Peyer's patch (tissue), 4 donors: ENCODE results near the gene PACS1. TPM values are rescaled to one million over a fixed set of nuclear protein-coding genes. Genes with fewer than 3 reads are reported as not detected.

ENCODE experiments used
- DNase-seq, 3 donors: peaks; one replicate each; pipeline ENCODE4 v3.0.0-alpha.2; 2017 to 2019
- H3K27ac ChIP-seq, 4 donors: fragments of 200-600 bp; sonication (generic); one replicate each; pipeline ENCODE4 v1.5.1; 2016 to 2019
- H3K27me3 ChIP-seq, 2 donors: fragments of 200-600 bp; sonication (generic); one replicate each; pipeline ENCODE4 v1.5.1; 2019
- H3K36me3 ChIP-seq, 3 donors: fragments of 200-600 bp; sonication (generic); one replicate each; pipeline ENCODE4 v1.5.1; 2016 to 2019
- H3K4me1 ChIP-seq, 4 donors: fragments of 200-600 bp; sonication (generic); one replicate each; pipeline ENCODE4 v1.5.1; 2016 to 2019
- H3K4me3 ChIP-seq, 4 donors: fragments of 200-600 bp; sonication (generic); 1 replicate in 3 of 4; 2 replicates in 1 of 4; pipeline ENCODE4 v1.5.1; 2016 to 2019; ENCODE audit warnings: mild to moderate bottlenecking in 1 of 4
- H3K9me3 ChIP-seq, 4 donors: fragments of 200-600 bp; sonication (generic); one replicate each; pipeline ENCODE4 v1.5.1; 2016 to 2019; ENCODE audit warnings: mild to moderate bottlenecking in 1 of 4
- CTCF ChIP-seq, 6 experiments: fragments of 450-650 bp in 4 of 6; fragments of 200-600 bp in 2 of 6; sonication (generic) in 1 of 6; IDR thresholded peaks; one replicate each; pipeline ENCODE4 v1.5.1; 2017 to 2019; ENCODE audit warnings: antibody characterized with exemption in 6 of 6, mild to moderate bottlenecking in 3 of 6, moderate library complexity in 1 of 6
- POLR2A ChIP-seq, 2 donors: fragments of 450-650 bp; IDR thresholded peaks; one replicate each; pipeline ENCODE4 v1.5.1; 2017; ENCODE audit warnings: antibody characterized with exemption in 2 of 2, mild to moderate bottlenecking in 2 of 2, moderate library complexity in 2 of 2
- total RNA-seq, 4 donors: library from RNA; depleted of rRNA; stranded (reverse); fragments of >200 nt; gene quantifications; one replicate each; pipeline ENCODE4 v1.1.0, GENCODE V29; 2016

Gene PACS1
- total RNA-seq, 4 donors from 2014 or later = 10.3 to 52.0 (median 22.3) TPM

DNA sequence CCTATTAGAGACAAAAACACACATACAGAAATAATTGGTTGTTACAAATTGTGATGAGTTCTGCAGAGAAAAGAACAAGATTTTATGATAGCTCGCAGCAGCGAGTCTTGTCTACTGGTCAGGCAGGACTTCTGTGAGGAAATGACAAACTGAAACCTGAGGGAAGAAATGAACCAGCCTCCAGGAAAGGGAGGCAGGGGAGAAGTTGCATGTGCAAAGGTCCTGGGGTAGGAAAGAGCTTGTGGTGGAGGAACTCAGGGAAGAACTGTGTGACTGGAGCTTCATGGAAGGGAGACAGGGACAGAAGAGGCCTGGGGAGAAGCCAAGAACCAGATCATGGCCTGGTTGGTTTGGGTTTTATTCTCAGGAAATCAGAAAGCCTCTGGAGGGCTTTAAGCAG, 189.2 kb downstream of the PACS1 start:
- Histone ChIP-seq H3K9me3 (no peaks in the 10 kb centered on the region), H3K4me3 (no peak overlapping the region), H3K4me1 (peaks cover 0 to 16% (median 9%) of the 10 kb centered on the region in 4 donors), H3K27me3 (no peaks in the 10 kb centered on the region), H3K27ac (no peak overlapping the region), H3K36me3 (peaks cover 0 to 28% (median 0%) of the 10 kb centered on the region in 3 donors)
- no peak for DNase-seq
- no peak for TF ChIP-seq CTCF (IDR thresholded peaks at IDR 0.05)
- no peak for TF ChIP-seq POLR2A (IDR thresholded peaks at IDR 0.05)

DNA sequence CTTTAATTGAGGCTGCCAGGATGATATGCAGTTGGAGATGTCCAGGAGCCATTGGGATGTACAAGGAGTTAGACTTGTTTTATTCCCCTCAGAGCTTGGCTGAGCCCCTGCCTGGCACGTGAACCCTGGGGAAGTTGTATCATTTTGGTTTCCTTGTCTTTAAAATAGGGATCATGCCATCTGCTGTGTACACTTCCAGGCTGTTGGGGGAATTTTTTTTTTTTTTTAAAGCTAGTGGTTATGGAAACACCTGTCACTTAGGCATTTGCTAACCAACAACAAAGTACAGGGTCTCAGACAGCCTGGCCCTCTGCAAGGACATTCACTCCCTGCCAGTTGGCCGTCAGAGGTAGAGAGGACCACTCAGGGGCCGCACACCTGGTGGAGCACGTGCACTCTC, 189.9 kb downstream of the PACS1 start:
- H3K4me3 ChIP-seq = no peak overlapping the region
- H3K4me1 ChIP-seq = peaks cover 0 to 16% (median 9%) of the 10 kb centered on the region in 4 donors
- H3K36me3 ChIP-seq = peaks cover 0 to 28% (median 0%) of the 10 kb centered on the region in 3 donors
- TF ChIP-seq POLR2A (IDR thresholded peaks at IDR 0.05) (no peak), CTCF (IDR thresholded peaks at IDR 0.05) (no peak)
- no peak overlapping the region for H3K27ac ChIP-seq
- no peaks in the 10 kb centered on the region for H3K9me3 ChIP-seq
- no peaks in the 10 kb centered on the region for H3K27me3 ChIP-seq
- no peak for DNase-seq

GRCh38 chr11:66261578-66261977, 191.5 kb downstream of the PACS1 start:
- no peak for DNase-seq
- no peaks in the 10 kb centered on the region for H3K27me3 ChIP-seq
- TF ChIP-seq POLR2A (IDR thresholded peaks at IDR 0.05) (no peak), CTCF (IDR thresholded peaks at IDR 0.05) (no peak)
- H3K36me3 ChIP-seq = peaks cover 0 to 28% (median 0%) of the 10 kb centered on the region in 3 donors
- peaks cover 0 to 25% (median 7%) of the 10 kb centered on the region in 4 donors for H3K4me1 ChIP-seq
- no peak overlapping the region for H3K4me3 ChIP-seq
- H3K27ac ChIP-seq = no peak overlapping the region
- no peaks in the 10 kb centered on the region for H3K9me3 ChIP-seq

DNA sequence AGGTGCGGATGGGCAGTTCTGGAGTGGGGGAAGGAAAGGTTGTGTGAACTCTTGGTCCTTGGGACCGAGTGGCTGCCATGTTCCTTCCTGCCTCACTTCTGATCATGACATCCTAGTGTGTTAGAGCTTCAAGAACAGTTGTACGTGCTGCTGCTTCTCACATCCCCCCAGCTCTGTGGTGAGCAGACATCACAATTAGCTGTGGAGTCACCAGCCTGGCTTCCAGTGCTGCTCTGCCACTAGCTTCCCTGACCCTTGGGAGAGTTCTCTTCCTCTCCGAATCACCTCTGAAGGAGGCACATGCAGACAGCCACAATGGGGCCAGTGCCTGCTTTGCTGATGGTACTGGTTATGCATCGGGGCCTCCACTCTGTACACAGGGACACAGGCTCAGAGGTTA, 192.1 kb downstream of the PACS1 start:
- TF ChIP-seq POLR2A (IDR thresholded peaks at IDR 0.05) (no peak), CTCF (IDR thresholded peaks at IDR 0.05) (no peak)
- H3K27ac ChIP-seq = no peak overlapping the region
- peaks cover 0 to 28% (median 0%) of the 10 kb centered on the region in 3 donors for H3K36me3 ChIP-seq
- no peak for DNase-seq
- H3K27me3 ChIP-seq = no peaks in the 10 kb centered on the region
- H3K9me3 ChIP-seq = no peaks in the 10 kb centered on the region
- no peak overlapping the region for H3K4me3 ChIP-seq
- H3K4me1 ChIP-seq = peaks cover 0 to 25% (median 6%) of the 10 kb centered on the region in 4 donors

DNA sequence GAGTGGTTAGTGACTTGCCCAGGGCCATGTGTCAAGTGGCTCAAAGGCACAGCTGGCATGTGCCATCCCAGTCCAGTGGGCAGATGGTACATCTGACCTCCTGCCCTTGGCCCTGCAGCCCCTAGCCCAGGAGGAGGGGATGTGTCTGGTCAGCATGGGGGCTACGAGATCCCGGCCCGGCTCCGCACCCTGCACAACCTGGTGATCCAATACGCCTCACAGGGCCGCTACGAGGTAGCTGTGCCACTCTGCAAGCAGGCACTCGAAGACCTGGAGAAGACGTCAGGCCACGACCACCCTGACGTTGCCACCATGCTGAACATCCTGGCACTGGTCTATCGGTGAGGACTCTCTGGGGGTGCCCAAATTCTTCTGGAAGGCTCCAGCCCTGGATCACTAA, 192.6 kb downstream of the PACS1 start:
- DNase-seq = no peak
- TF ChIP-seq CTCF (IDR thresholded peaks at IDR 0.05) (no peak), POLR2A (IDR thresholded peaks at IDR 0.05) (no peak)
- peaks cover 0 to 23% (median 6%) of the 10 kb centered on the region in 4 donors for H3K4me1 ChIP-seq
- H3K27ac ChIP-seq = no peak overlapping the region
- H3K27me3 ChIP-seq = no peaks in the 10 kb centered on the region
- H3K36me3 ChIP-seq = peaks cover 0 to 28% (median 0%) of the 10 kb centered on the region in 3 donors
- no peak overlapping the region for H3K4me3 ChIP-seq
- H3K9me3 ChIP-seq = no peaks in the 10 kb centered on the region

DNA sequence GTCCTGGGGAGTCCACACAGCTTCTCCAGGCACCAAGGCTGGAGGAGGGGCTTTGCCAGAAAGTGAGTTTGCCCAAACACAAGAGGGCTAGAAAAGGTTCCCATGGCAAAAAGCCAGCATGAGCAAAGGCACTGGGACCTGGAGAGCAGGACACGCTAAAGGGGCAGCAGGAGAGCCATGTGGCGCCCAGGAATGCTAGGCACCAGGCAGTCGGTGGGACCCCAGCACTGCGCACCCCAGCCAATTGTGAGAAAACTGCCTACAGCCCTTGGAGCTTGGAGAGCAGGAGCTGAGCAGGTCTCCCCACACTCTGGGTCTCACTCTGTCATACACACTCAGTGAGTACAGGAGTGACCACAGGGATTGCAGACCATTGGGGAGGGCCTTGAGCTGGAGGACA, 193.2 kb downstream of the PACS1 start:
- Histone ChIP-seq H3K4me1 (peaks cover 0 to 23% (median 6%) of the 10 kb centered on the region in 4 donors), H3K36me3 (peaks cover 0 to 28% (median 0%) of the 10 kb centered on the region in 3 donors), H3K9me3 (no peaks in the 10 kb centered on the region), H3K27me3 (no peaks in the 10 kb centered on the region), H3K27ac (no peak overlapping the region), H3K4me3 (no peak overlapping the region)
- DNase-seq = no peak
- TF ChIP-seq CTCF (IDR thresholded peaks at IDR 0.05) (no peak), POLR2A (IDR thresholded peaks at IDR 0.05) (no peak)
